HS-27A (cell line): Measurements from ENCODE around the gene SGF29.
"Not testable (repeated sequence)": the region's sequence is repeated elsewhere in the genome, so short reads cannot be mapped to it uniquely, and the experiment has no call there.

Source experiments
- DNase-seq: peaks from one replicate; pipeline ENCODE4 v3.0.0-alpha.2; 2012; ENCODE audit warnings: low read depth, missing footprints

SGF29 gene

DNA sequence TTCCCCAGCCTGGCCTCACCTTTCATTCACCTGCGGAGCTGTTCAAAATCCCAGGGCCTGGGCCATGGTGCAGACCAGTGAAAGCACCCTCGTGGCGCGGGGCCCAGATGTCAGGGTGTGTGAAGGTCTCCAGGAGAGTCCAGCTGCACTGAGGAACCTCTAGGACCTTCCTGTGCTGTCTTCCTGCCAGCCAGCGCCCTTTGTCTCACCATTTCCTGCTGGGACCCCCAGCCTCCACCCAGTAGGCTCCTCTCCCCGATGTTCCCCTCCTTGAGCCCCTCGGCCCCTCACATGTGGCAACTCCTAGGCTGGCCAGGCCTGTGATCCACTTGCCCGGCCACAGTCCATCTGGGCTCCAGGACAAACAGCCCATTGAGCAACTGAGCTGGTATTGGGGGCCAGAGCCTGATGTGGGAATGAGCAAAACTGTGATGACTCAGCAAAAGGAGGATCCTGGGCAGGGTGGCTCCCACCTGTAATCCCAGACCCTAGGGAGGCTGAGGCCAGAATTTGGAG is 42.5 kb downstream of the SGF29 start:
- no peak for DNase-seq

DNA sequence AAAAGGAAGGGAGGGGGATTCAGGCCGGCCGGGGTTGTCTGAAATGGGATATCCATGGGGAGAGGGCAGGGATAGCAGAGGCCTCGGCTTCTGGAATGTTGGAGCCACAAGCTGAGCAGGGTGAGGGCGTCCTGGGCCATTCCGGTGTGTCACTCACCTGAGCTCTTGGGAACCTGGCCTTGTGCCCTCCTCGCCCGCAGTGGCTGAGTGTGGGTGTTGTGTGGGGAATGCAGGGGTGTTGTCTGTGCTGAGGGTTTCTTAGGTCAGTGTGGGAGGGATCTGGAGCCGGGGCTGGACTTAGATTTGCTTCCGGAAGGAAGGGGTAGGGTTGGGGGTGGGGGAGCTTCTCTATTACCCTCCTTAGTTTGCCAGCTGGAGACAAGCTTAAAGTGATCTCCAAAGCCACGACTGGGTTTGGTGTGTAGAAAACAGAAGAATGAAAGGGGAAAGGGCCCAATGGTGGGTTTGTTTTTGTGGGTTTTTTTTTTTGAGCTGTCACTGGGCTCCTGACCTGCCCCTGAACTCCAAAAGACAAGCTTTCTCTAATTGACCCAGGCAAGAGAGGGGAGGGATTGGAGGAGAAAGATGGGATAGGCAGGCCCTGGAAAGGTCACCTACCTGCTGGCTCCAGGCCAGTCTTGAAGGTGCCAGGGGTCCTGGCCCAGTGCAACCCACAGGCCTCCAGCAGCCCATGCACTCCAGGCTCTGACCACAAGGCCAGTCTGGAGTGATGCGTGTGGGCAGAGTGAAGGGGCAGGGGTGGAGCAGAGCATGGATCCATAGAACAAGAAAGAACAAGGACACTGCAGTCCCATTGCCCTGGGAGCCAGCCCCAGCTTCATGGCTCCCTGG is 43.3 kb downstream of the SGF29 start, which contains the start of gene SULT1A2:
Gene SULT1A2 (minus strand): TSS at position 211 of the 852 bp plus-strand sequence. CDS start 1,120 bp downstream, outside the sequence.
- no peak for DNase-seq

DNA sequence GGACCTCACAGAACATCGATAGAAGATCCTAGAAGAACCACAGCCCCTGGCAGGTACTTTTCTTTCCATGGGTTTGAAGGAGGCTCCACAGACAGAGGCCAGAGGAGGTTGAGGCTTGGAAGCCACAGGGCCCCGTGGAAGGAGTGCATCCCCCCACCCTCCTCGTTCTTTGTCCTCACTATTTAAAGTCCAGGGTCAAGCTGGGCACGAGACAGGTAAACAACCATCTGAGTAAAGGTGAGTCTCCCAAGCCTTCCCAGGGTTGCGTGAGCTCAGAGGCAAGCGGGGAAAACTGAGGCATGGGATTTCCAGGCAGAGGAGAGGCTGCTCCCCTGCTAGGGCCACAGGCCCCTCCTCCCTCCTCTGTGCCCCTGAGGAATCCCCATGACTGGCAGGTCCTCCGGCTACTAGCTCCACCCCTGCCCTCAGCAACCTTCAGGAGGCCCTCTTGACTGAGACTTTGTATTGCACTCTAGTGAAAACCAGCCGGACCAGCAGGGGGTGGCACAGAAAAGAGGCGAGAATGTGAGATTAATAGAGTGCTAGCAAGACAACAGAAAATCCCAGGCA is 44.1 kb downstream of the SGF29 start:
- no peak for DNase-seq

DNA sequence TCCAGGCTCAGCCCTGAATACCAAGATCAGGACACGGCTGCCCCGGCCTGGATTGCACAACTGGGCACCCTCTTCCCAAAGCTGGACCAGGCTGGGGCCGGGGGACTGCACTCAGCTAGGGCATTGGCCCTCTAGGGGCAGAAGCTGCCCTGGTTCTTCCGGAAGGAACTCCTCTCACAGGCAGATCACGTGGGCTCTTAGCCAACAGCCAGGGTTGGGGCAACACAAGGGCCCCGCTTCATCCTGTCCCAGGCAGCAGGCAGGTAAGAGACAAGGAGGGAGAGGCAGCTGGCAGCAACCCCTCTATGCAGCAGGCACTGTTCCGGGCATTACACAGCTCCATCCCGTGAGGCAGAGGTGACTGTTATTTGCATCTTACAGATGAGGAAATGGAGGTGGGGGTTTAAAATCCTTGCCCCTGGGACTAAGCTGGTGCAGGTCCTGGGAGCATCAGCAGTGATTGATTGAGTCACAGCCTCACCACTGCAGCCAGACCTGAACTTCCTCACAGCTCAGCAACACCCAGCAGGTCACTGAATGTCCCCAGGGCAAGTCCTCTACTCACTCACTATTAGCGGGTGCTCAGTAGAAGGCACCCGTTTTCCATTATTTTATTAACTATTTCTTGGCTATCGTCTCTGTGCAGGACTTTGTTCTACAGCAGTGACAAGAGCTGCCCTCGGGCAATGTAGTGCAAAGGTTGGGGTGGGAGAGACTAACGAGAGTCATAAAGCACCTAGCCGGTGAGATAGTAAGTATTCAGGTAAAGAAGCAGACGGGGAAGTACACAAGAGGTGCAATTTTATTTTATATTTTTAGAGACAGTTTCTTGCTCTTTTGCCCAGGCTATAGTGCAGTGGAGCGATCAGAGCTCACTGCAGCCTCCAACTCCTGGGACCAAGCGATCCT is 45.9 kb downstream of the SGF29 start:
- DNase-seq, result not testable (repeated sequence)

DNA sequence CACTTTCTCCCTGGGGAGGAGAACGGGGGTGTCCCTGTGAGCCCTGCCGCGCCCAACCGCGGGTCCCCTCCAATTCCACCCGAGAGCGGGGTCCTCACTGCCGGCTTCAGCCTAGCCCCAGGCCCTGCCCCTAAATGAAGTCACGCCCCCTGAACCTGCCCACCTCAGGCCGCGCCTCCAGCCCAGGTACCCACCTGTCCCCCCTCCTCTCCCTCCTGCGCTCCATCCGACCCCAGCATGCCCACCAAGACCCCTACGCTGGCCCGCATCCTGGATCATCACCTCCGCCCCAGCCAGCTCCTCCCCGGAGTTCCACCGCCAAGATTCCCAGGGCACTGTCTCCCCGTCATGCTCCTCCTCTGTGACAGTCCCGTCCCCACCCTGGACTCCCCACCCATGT is 47.2 kb downstream of the SGF29 start:
- DNase-seq, result not testable (repeated sequence)

DNA sequence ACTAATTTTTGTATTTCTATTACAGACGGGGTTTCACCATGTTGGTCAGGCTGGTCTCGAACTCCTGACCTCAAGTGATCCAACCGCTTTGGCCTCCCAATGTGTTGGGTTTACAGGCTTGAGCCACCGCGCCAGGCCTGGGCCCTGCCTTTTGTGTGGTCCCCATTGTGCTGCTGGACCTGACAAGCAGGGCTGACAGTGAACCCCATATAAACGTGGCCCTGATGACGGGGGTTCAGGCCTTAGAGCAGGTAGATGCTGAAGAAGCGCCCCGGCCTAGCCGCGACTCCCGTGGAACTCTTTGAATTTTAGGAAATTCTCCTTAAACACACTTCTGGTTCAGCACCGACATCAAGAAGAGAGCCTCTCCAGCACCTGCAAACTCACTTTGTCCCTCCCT is 47.9 kb downstream of the SGF29 start:
- not testable (repeated sequence) for DNase-seq

DNA sequence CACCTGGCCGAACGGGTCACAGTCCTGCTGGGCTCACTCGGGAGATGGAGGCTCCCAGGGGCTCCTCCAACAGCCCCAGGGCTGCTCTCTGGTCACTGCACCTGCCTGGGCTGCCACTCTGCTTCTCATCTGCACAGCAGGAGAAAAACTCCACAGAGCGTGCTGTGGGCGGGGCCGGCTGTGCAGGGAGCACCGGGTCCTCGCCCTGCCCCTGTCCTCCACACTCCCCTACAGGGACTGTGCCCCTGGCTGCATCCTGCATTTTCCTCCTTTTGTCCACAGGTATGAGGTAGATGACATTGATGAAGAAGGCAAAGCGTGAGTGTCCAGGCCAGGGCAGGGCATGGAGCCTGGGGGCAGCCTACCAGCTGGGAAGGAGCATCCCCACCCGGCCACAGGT is 48.3 kb downstream of the SGF29 start:
- not testable (repeated sequence) for DNase-seq

DNA sequence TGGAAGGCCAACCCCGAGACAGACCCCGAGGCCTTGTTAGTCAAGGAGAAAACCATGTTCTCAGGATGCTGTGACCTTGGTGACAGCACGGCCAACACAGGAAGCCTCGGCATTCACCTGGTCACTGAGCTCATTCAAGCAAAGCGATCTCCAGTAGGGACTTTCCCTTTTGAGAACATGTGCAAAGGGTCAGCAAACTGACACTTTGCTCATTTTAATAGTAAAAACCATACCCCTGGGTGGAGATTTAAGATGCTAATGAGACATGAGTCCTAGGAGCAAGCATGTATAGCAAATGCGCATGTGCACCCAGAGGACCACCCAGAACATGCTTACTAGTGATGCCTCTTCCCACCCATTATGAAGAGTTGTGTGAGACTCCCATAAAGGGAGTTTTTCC is 48.8 kb downstream of the SGF29 start:
- DNase-seq, result no peak

DNA sequence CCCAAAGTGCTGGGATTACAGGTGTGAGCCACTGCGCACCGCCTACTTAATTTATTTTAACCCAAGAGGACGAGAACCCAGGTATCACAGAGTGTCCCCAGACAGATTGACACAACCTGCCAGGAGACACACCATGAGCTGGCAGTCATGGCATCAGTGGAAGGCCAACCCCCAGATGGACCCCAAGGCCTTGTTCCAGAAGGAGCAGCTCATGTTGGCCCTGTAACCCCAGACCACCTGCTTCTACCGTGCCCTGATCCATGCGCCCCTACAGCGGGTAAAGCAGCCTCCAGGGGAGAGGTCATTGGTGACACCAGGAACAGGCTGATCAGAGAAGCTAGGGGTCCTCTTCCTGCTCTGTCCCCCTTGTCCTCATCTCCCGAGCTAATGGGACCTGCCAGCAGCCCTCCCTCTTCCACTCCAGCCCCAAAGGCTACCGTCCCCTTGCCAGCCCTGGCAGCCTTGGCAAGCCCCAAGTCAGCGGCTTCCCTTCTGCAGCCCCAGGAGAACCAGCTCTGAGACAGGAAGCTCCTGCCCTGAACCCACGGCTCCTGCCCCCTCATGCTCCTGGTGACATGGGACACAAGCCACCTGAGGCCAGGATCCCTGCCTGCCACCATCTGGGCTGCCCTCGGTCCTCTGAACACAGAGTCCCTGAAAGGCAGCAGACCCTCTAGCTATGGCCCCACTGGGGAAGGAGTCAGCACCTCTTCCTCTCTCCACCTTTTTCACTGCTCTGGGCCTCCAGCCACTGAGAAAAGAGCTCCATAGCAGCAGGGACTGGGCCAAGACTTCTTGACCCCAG is 49.9 kb downstream of the SGF29 start:
- no peak for DNase-seq

DNA sequence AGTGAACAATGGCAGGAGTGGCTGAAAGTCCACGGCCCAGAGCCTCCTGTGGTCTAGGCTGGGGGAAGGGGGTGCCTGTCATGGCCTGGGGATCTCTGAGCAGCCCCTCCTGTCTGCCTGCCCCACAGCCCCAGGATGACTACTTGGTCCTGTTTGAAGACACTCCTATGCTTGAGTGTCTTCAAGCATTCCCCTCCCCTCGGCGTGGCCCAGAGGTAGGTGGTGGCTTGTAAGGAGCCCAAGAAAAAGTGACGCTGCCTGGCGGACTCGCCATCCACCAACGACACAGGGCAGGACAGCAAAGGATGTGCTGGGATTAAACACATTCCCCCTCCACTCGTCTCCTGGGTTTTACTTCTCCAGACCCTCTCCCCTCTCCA is 50.5 kb downstream of the SGF29 start:
- DNase-seq, result no peak

DNA sequence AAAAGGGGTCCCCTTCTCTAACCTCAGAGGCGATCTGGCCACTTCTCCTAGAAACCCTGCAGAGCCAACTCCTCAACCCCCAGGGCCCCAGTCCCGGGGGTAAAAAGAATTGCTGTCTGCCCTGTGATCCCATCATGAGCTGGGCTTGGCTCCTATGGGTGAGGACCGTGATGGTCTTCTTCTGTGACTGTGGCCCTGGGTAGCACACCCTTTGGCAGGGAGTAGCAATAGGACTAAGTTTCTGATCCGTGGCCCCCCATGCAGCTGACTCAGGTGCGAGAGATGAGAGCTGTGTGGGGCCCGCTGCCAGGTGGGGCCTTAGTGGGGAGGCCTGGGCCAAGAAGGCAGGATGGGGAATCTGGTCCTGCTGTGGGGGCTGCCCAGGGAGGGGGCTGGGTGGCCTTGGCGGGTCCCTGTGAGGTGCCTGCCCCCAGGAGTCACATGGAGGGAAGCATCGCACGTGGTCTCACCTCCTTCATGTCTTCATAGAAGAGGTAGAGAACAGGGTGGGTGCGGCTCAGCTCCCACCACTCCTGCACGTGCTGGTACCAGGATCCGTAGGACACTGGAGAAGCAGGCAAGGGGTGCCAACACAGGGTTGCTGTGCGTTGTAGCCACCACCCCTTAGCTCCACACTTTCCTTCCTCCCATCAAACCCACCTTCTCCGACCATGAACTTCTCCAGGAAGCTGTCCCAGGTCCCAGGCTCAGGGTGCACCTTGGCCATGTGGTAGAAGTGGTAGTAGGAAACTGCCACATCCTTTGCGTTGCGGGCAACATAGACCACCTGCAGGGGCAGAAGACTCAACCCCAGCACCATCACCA is 52.8 kb downstream of the SGF29 start:
- no peak for DNase-seq

DNA sequence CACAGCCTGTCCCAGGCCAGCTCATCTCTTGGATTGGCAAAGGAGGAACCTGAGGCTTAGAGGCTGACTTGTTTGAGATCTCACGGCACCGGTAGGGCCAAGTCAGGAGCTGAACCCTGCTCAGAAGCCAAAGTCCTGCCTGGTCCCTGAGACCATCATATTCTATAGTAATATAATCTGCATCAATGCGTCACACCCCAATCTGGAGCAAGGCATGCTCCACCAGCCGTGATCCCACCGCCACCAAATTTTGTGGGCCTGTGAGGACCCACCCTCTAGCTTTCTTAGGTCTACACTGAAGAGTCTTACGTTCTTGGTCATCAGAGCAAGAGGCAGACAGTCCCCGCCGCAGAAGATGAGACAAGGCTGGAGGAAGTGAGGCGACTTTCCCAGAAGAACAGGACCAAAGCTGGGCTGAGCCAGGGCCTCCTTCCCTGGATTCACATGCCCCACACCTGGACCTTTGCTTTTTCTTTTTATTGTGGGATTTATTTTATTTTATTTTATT is 53.5 kb downstream of the SGF29 start:
- DNase-seq, result no peak

DNA sequence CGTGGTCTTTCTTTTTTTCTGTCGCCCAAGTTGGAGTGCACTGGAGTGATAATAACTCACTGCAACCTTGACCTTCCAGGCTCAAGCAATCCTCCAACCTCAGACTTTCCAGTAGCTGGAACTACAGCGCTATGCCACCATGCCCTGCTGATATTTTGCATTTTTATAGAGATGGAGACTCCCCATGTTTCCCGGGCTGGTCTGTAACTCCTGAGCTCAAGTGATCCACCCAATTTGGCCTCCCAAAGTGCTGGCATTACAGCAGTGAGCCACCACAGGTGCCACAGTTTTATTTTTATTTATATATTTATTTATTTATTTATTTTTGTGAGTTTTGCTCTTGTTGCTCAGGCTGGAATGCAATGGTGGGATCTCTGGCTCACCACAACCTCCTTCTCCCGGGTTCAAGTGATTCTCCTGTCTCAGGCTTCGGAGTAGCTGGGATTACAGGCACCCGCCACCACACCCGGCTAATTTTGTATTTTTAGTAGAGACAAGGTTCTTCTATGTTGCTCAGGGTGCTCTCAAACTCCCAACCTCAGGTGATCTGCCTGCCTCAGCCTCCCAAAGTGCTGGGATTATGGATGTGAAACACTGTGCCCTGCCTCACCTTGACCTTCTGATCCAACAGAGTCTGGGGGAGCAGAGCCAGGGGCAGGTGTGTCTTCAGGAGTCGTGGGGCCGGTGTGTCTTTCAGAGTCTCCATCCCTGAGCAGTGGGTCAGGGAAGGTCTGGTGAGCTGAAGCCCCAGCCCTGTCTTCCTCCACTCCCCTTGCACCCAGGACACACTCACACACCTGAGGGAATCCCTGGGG is 54.2 kb downstream of the SGF29 start:
- DNase-seq, result not testable (repeated sequence)

DNA sequence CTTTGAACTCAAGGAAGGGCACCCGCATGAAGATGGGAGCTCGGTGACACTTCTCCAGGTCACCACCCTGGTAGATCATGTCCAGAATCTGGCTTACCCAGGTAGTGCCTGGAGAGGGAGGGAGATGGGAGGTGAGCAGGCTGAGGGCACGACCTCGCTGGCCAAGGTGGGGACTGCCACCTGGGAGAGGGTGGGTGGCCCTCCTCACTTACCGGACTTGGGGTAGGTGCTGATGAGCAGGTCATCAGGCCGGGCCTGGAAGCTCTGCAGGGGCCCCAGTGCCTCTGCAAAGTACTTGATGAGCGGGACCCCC is 54.7 kb downstream of the SGF29 start:
- DNase-seq, result not testable (repeated sequence)

DNA sequence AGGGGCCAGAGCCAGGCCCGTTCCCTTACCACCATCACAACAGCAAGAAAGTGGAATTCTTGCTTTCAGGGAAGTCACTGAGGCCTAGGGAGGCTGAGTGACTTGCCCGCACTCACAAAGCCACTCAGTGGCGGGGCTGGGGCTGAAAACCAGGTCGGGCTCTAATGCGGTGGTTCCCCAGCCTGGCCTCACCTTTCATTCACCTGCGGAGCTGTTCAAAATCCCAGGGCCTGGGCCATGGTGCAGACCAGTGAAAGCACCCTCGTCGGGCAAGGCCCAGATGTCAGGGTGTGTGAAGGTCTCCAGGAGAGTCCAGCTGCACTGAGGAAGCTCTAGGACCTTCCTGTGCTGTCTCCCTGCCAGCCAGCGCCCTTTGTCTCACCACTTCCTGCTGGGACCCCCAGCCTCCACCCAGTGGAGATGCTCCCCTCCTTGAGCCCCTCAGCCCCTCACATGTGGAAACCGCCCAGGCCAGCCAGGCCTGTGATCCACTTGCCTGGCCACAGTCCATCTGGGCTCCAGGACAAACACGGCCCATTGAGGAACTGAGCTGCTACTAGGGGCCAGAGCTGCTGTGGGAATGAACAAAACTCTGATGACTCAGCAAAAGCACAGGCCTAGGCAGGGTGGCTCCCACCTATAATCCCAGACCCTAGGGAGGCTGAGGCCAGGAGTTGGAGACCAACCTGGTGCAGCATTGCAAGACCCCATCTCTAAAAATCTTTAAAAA is 55.3 kb downstream of the SGF29 start:
- not testable (repeated sequence) for DNase-seq

DNA sequence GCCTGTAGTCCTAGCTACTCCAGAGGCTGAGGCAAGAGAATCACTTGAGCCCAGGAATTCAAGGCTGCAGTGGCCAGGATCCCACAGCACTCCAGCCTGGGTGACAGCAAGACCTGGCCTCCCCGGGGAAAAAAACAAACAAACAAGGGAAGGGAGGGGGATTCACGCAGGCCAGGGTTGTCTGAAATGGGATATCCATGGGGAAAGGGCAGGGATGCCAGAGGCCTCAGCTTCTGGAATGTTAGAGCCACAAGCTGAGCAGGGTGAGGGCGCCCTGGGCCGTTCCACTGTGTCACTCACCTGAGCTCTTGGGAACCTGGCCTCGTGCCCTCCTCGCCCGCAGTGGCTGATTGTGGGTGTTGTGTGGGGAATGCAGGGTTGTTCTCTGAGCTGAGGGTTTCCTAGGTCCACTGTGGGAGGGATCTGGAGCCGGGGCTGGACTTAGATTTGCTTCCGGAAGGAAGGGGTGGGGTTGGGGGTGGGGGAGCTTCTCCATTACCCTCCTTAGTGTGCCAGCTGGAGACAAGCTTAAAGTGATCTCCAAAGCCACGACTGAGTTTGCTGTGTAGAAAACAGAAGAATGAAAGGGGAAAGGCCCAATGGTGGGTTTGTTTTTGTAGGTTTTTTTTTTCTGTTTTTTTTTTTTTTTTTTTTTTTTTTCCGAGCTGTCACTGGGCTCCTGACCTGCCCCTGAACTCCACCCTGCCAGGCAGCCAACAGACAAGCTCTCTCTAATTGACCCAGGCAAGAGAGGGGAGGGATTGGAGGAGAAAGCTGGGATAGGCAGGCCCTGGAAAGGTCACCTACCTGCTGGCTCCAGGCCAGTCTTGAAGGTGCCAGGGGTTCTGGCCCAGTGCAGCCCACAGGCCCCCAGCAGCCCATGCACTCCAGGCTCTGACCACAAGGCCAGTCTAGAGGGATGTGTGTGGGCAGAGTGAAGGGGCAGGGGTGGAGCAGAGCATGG is 56.2 kb downstream of the SGF29 start, which contains the start of gene SULT1A1:
Gene SULT1A1 (minus strand): TSS at position 414 of the 964 bp plus-strand sequence. CDS start 1,189 bp downstream, outside the sequence.
- no peak for DNase-seq

DNA sequence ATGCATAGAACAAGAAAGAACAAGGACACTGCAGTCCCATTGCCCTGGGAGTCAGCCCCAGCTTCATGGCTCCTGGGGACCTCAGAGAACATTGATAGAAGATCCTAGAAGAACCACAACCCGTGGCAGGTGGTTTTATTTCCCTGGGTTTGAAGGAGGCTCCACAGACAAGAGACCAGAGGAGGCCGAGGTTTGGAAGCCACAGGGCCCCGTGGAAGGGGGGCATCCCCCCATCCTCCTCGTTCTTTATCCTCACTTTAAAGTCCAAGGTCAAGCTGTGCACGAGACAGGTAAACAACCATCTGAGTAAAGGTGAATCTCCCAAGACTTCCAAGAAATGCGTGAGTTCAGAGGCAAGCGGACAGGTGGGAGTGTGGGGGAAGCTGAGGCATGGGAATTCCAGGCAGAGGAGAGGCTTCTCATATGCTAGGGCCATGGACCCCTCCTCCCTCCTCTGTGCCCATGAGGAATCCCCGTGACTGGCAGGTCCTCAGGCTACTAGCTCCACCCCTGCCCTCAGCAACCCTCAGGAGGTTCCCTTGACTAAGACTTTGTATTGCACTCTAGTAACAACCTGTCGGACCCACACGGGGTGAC is 57.0 kb downstream of the SGF29 start:
- no peak for DNase-seq
